ENCODE measurements around the gene PPM1M. TPM values are rescaled to one million over a fixed set of nuclear protein-coding genes. Genes with fewer than 3 reads are reported as not detected.

The PPM1M gene
- total and polyA plus RNA-seq, 2 donors = 32.1 to 65.0 TPM

DNA sequence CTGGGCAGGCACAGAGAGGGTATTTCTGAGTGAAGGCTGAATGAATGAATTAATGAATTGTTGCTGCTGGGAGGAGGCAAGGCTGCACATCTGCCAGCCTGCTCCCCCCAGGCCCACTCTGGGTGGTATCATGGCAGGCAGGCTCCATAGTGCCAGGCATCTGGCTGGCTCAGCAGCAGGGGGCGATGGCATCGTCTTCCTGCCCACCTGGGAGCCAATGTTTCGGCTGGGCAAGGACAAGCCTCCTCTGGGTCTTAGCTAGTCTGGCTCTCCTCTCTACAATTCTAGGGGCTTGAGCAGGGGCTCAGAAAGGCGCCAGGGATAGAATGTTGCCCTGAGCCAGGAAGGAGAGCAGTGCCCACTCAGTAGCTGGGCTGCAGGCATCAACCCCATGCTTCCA is 18.4 kb upstream of the PPM1M start:
- 79% methylated on average over 4 of the region's 4 CpGs for WGBS
- H3K36me3 ChIP-seq (ENCODE audit: control insufficient read depth in 2 of 2, insufficient read depth in 2 of 2, low read length in 1 of 2) = peaks cover 54 to 71% of the 10 kb centered on the region in 2 donors
- no peak overlapping the region for H3K4me3 ChIP-seq (ENCODE audit: low read length in 2 of 2)
- DNase-seq (ENCODE audit: low read depth in 6 of 9, low spot score in 9 of 9) = peak in 1 of 9 donors; percentile 61
- H3K4me1 ChIP-seq (ENCODE audit: control insufficient read depth in 2 of 2, insufficient read depth in 2 of 2, low read length in 2 of 2) = peaks cover 54 to 80% of the 10 kb centered on the region in 2 donors
- H3K27me3 ChIP-seq (ENCODE audit: control insufficient read depth in 2 of 2, insufficient read depth in 1 of 2, low read length in 1 of 2) = no peaks in the 10 kb centered on the region
- peaks cover 0 to 19% of the 10 kb centered on the region in 2 donors for H3K9me3 ChIP-seq (ENCODE audit: control insufficient read depth in 2 of 2, insufficient read depth in 1 of 2, low read length in 1 of 2)
- peak overlapping the region in 1 of 2 donors; percentile 94 for H3K27ac ChIP-seq (ENCODE audit: low read depth in 1 of 2, low read length in 1 of 2)

DNA sequence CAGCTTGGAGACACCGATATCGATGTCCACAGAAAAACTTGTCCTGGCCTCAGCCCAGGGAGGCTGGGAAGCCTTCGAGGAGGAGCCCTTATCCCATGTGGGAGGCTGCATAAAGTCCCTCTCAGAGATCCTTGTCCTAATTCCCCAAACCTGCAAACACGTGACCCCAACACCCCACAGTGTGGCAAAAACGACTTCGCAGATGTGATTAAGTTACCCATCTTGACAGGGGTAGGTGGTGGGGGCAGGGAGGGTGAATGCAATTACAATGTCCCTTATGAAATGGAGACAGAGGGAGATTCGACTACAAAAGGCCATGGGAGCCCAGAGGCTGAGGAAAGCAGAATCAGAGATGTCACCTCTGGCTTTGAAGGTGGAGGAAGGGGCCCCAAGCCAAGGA is 17.8 kb upstream of the PPM1M start:
- peak overlapping the region in 1 of 2 donors; percentile 94 for H3K27ac ChIP-seq (ENCODE audit: low read depth in 1 of 2, low read length in 1 of 2)
- DNase-seq (ENCODE audit: low read depth in 6 of 9, low spot score in 9 of 9) = no peak
- H3K4me3 ChIP-seq (ENCODE audit: low read length in 2 of 2) = no peak overlapping the region
- no peaks in the 10 kb centered on the region for H3K27me3 ChIP-seq (ENCODE audit: control insufficient read depth in 2 of 2, insufficient read depth in 1 of 2, low read length in 1 of 2)
- H3K9me3 ChIP-seq (ENCODE audit: control insufficient read depth in 2 of 2, insufficient read depth in 1 of 2, low read length in 1 of 2) = peaks cover 0 to 14% of the 10 kb centered on the region in 2 donors
- peaks cover 50 to 79% of the 10 kb centered on the region in 2 donors for H3K4me1 ChIP-seq (ENCODE audit: control insufficient read depth in 2 of 2, insufficient read depth in 2 of 2, low read length in 2 of 2)
- 96% methylated on average over 7 of the region's 7 CpGs for WGBS
- H3K36me3 ChIP-seq (ENCODE audit: control insufficient read depth in 2 of 2, insufficient read depth in 2 of 2, low read length in 1 of 2) = peaks cover 54 to 70% of the 10 kb centered on the region in 2 donors

DNA sequence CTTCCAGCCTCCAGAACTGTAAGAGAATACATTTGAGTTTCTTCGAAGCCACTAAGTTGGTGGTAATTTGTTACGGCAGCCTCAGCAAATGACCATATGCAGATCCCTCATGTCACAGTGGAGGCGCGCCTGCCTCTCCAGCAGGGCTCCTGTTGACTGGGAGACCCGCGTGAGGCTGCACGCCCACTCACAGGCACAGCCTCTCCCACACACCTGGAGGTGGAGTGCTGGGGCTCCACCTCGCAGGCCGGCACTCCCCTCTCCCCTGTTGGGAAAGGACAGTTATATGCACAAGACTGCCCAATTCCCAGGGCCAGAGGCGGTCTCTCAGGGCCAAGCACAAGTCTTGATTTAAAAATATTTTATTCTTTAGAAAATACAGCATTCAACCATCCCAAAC is 17.3 kb upstream of the PPM1M start:
- H3K27me3 ChIP-seq (ENCODE audit: control insufficient read depth in 2 of 2, insufficient read depth in 1 of 2, low read length in 1 of 2) = no peaks in the 10 kb centered on the region
- peaks cover 0 to 14% of the 10 kb centered on the region in 2 donors for H3K9me3 ChIP-seq (ENCODE audit: control insufficient read depth in 2 of 2, insufficient read depth in 1 of 2, low read length in 1 of 2)
- no peak for DNase-seq (ENCODE audit: low read depth in 6 of 9, low spot score in 9 of 9)
- WGBS = 96% methylated on average over 10 of the region's 10 CpGs
- peaks cover 58 to 69% of the 10 kb centered on the region in 2 donors for H3K36me3 ChIP-seq (ENCODE audit: control insufficient read depth in 2 of 2, insufficient read depth in 2 of 2, low read length in 1 of 2)
- H3K4me1 ChIP-seq (ENCODE audit: control insufficient read depth in 2 of 2, insufficient read depth in 2 of 2, low read length in 2 of 2) = peaks cover 47 to 79% of the 10 kb centered on the region in 2 donors
- H3K27ac ChIP-seq (ENCODE audit: low read depth in 1 of 2, low read length in 1 of 2) = peak overlapping the region in 1 of 2 donors; percentile 33
- no peak overlapping the region for H3K4me3 ChIP-seq (ENCODE audit: low read length in 2 of 2)

DNA sequence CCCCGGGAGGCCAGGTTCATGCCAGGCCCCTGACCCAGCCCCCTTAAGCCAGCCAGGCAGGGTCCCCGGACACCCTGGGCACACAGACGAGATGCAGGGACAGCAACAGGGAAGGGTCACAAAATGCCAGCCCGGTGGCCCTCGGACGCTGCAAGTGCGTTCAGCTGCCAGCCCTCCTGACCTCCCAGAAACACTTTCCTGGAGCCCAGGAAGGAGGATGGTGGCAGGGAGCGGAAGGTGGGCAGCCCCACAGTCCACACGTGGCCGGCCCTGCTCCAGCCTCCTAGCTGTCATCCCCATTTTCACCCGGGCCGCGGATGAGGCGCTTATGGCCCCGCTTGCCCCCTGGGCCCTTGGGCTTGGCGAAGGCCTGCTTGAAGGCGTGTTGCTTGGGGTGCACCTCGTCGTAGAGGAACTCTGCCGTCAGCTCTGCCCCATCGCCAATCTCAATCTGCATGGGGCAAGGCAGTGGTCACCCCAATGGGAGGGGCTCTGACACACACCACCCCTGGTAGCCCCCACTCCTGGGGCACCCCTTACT is 16.7 kb upstream of the PPM1M start:
- Histone ChIP-seq H3K27me3 (ENCODE audit: control insufficient read depth in 2 of 2, insufficient read depth in 1 of 2, low read length in 1 of 2) (no peaks in the 10 kb centered on the region), H3K4me3 (ENCODE audit: low read length in 2 of 2) (no peak overlapping the region), H3K9me3 (ENCODE audit: control insufficient read depth in 2 of 2, insufficient read depth in 1 of 2, low read length in 1 of 2) (peaks cover 0 to 9% of the 10 kb centered on the region in 2 donors), H3K36me3 (ENCODE audit: control insufficient read depth in 2 of 2, insufficient read depth in 2 of 2, low read length in 1 of 2) (peaks cover 58 to 67% of the 10 kb centered on the region in 2 donors), H3K27ac (ENCODE audit: low read depth in 1 of 2, low read length in 1 of 2) (no peak overlapping the region), H3K4me1 (ENCODE audit: control insufficient read depth in 2 of 2, insufficient read depth in 2 of 2, low read length in 2 of 2) (peaks cover 42 to 75% of the 10 kb centered on the region in 2 donors)
- 98% methylated on average over 21 of the region's 21 CpGs for WGBS
- DNase-seq (ENCODE audit: low read depth in 6 of 9, low spot score in 9 of 9) = no peak

DNA sequence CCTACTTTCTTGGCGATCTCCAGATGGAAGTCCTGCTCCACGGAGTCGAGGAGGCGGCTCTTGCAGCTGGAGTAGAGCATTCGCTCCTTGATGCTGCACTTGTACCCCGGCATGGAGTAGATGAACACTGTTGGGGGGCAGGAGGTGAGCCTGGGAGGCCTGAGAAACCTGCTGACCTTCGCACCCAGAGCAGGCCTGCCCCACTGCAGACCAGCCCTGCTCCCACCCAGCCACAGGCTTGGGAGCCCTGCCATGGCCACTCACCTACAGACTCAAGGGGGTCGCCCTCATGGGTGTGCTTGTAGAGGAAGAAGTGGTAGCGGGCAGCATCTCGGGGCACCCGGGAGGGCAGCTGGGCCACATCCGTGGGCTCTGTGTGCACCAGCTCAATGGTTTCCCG is 15.9 kb upstream of the PPM1M start:
- no peak for DNase-seq (ENCODE audit: low read depth in 6 of 9, low spot score in 9 of 9)
- Histone ChIP-seq H3K4me3 (ENCODE audit: low read length in 2 of 2) (no peak overlapping the region), H3K36me3 (ENCODE audit: control insufficient read depth in 2 of 2, insufficient read depth in 2 of 2, low read length in 1 of 2) (peaks cover 66 to 75% of the 10 kb centered on the region in 2 donors), H3K27ac (ENCODE audit: low read depth in 1 of 2, low read length in 1 of 2) (no peak overlapping the region), H3K27me3 (ENCODE audit: control insufficient read depth in 2 of 2, insufficient read depth in 1 of 2, low read length in 1 of 2) (no peaks in the 10 kb centered on the region), H3K9me3 (ENCODE audit: control insufficient read depth in 2 of 2, insufficient read depth in 1 of 2, low read length in 1 of 2) (peaks cover 0 to 6% of the 10 kb centered on the region in 2 donors), H3K4me1 (ENCODE audit: control insufficient read depth in 2 of 2, insufficient read depth in 2 of 2, low read length in 2 of 2) (peaks cover 33 to 66% of the 10 kb centered on the region in 2 donors)
- 98% methylated on average over 13 of the region's 13 CpGs for WGBS

DNA sequence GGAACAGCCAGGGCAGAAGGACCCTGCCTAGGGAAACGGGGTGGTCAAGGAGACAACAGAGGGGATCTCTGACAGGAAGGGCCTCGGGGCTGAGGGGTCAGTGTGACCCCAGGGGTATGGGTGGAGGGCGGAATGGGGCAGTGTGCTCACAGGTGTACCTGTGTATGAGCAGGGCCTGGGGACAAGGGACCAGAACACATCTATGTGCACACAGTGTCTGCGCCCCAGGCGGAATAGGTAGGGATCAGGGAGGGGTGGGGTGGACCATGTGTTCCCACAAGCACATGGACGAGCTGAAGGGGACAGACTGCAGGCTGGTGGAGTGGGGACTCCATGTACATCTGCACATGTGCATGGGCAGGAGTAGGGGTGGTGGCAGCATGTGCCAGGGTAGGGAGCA is 15.1 kb upstream of the PPM1M start:
- H3K27me3 ChIP-seq (ENCODE audit: control insufficient read depth in 2 of 2, insufficient read depth in 1 of 2, low read length in 1 of 2) = no peaks in the 10 kb centered on the region
- DNase-seq (ENCODE audit: low read depth in 6 of 9, low spot score in 9 of 9) = no peak
- peaks cover 27 to 59% of the 10 kb centered on the region in 2 donors for H3K4me1 ChIP-seq (ENCODE audit: control insufficient read depth in 2 of 2, insufficient read depth in 2 of 2, low read length in 2 of 2)
- H3K9me3 ChIP-seq (ENCODE audit: control insufficient read depth in 2 of 2, insufficient read depth in 1 of 2, low read length in 1 of 2) = peaks cover 0 to 6% of the 10 kb centered on the region in 2 donors
- peaks cover 74 to 82% of the 10 kb centered on the region in 2 donors for H3K36me3 ChIP-seq (ENCODE audit: control insufficient read depth in 2 of 2, insufficient read depth in 2 of 2, low read length in 1 of 2)
- H3K27ac ChIP-seq (ENCODE audit: low read depth in 1 of 2, low read length in 1 of 2) = no peak overlapping the region
- no peak overlapping the region for H3K4me3 ChIP-seq (ENCODE audit: low read length in 2 of 2)
- 99% methylated on average over 6 of the region's 6 CpGs for WGBS

DNA sequence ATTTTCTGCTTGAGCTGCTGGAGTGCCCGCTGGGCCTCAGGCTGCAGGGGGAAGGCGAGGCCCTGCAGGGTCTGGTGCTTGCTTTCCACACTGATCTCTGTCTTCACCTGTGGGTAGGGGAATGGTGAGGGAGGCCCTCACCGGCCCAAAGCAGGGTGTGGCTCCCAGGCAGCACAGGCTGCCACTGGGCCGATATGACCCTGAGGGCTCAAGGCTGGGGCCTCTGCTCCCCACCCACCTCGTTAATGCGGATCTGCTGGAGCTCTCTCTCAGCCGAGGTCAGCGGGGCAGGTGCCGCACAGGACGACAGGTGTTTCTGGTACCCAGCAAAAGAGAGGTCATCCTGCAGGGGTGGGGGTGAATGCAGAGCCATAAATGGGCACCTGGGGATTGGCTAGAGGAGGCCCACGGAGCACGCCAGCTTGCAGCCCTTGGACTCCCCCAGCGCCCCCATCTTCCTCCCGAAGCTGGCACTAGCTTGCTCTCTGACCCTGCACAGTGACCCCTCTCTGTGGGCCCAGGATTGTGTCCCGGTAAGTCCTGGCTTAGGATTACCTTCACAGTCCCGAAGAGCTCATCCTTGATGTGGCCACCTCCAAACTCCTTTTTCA is 14.6 kb upstream of the PPM1M start:
- DNase-seq (ENCODE audit: low read depth in 6 of 9, low spot score in 9 of 9) = no peak
- H3K9me3 ChIP-seq (ENCODE audit: control insufficient read depth in 2 of 2, insufficient read depth in 1 of 2, low read length in 1 of 2) = peaks cover 0 to 6% of the 10 kb centered on the region in 2 donors
- H3K27me3 ChIP-seq (ENCODE audit: control insufficient read depth in 2 of 2, insufficient read depth in 1 of 2, low read length in 1 of 2) = no peaks in the 10 kb centered on the region
- H3K36me3 ChIP-seq (ENCODE audit: control insufficient read depth in 2 of 2, insufficient read depth in 2 of 2, low read length in 1 of 2) = peaks cover 78 to 85% of the 10 kb centered on the region in 2 donors
- 99% methylated on average over 16 of the region's 16 CpGs for WGBS
- no peak overlapping the region for H3K4me3 ChIP-seq (ENCODE audit: low read length in 2 of 2)
- H3K4me1 ChIP-seq (ENCODE audit: control insufficient read depth in 2 of 2, insufficient read depth in 2 of 2, low read length in 2 of 2) = peaks cover 22 to 57% of the 10 kb centered on the region in 2 donors
- peak overlapping the region in 1 of 2 donors; percentile 23 for H3K27ac ChIP-seq (ENCODE audit: low read depth in 1 of 2, low read length in 1 of 2)

DNA sequence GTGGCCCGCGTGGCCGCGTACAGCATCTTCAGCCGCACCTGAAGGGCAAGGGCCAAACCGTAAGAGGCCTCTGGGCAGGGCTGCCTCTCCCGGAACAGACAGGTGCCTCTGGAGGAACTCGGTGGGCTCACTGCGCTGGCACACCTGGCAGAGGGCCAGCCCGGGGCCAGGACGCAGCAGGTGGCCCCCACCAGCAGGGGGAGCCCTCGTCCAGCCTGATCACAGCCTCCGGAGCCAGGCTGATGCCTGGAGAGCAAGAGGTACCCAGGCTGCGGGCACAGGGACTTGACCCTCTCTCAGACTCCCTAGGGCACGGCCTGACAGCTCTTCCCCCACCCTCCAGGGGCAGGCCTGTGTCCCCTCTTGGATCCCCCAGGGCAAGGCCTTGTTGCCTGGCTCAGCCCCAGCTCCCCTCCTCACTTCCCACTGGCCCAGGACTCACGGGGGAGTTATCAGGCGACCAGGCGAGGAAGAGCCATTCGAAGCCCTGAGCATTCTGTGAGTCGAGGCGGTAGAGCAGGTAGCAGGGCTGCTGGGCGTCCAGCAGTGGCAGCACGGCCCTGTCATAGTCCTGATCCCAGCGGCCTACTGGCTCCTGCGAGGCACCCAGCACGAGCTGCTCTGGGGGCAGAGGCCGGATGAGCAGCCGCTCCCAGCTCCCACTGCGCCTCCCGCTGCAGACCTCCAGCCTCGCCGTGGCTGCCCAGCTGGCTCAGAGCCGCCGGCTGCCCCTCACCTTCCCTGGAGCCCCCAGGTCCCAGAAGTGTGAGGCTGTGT is 13.9 kb upstream of the PPM1M start:
- DNase-seq (ENCODE audit: low read depth in 6 of 9, low spot score in 9 of 9) = peak in 5 of 9 donors; percentile 65 to 87 (median 80)
- Histone ChIP-seq H3K9me3 (ENCODE audit: control insufficient read depth in 2 of 2, insufficient read depth in 1 of 2, low read length in 1 of 2) (peaks cover 0 to under 1% of the 10 kb centered on the region in 2 donors), H3K4me1 (ENCODE audit: control insufficient read depth in 2 of 2, insufficient read depth in 2 of 2, low read length in 2 of 2) (peaks cover 18 to 55% of the 10 kb centered on the region in 2 donors), H3K36me3 (ENCODE audit: control insufficient read depth in 2 of 2, insufficient read depth in 2 of 2, low read length in 1 of 2) (peaks cover 81 to 83% of the 10 kb centered on the region in 2 donors), H3K27ac (ENCODE audit: low read depth in 1 of 2, low read length in 1 of 2) (peak overlapping the region in 1 of 2 donors; percentile 23), H3K27me3 (ENCODE audit: control insufficient read depth in 2 of 2, insufficient read depth in 1 of 2, low read length in 1 of 2) (no peaks in the 10 kb centered on the region), H3K4me3 (ENCODE audit: low read length in 2 of 2) (no peak overlapping the region)
- WGBS = 72% methylated on average over 34 of the region's 34 CpGs
